GM18951 (cell line): ENCODE measurements around the gene PRMT5.
A peak's percentile ranks its signal among the peaks of the same experiment; 100 is the strongest.

Experiments used
- POLR2A ChIP-seq: IDR thresholded peaks from 4 replicates; pipeline ENCODE4 v1.6.1; 2011; ENCODE audit warnings: mild to moderate bottlenecking; ENCODE audit not compliant: insufficient read length, insufficient read depth; ENCODE audit errors: extremely low read depth
- in situ Hi-C: fragments of 300-500 bp; cut with MboI; formaldehyde crosslinking; loops from one replicate; pipeline ENCODE4 v1.12.0; 2022; ENCODE audit warnings: low sequenced_read_pairs, mixed read lengths, inconsistent platforms; ENCODE audit not compliant: unreplicated experiment

The PRMT5 gene

GRCh38 chr14:22872033-22872832, 56.9 kb downstream of the PRMT5 start:
- in situ Hi-C loops = loop anchor here (25.0 kb wide), 1 partner anchor 485 kb away; no protein-coding TSS in a partner anchor
- TF ChIP-seq POLR2A = no peak

DNA sequence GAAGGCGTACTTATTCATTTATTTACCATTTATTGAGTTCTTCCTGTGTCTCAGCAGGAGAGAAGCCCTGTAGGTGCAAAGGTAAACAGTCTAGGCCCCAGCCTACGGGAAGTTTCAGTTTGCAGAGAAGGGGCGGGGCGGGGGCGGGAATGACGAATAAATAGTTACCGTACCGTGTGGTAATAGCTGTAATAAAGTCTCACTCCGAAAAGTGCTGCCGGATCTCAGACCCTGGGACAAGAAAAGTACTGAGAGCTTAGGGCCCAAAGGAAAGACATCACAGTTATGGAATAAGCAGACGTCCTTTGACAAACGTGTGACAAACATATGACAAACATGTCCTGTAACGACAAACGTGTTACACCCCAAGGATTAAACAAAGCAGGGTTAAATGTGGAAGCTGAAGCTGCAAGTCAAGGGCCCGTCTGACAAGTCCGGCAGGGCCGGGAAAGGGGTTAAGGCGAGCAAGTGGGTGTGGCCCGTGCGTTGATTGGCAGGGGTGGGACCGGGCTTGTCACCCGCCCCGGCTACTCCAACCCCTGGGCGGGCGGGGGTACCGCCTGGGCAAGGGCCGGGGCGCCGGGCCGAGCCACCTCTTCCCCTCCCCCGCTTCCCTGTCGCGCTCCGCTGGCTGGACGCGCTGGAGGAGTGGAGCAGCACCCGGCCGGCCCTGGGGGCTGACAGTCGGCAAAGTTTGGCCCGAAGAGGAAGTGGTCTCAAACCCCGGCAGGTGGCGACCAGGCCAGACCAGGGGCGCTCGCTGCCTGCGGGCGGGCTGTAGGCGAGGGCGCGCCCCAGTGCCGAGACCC, 57.7 kb downstream of the PRMT5 start, which contains the start of gene LRP10:
Gene LRP10, plus strand, starts transcription at position 517 of the 809 bp plus-strand sequence. CDS start 564 bp downstream, outside the sequence.
- in situ Hi-C loops = loop anchor here (25.0 kb wide), 1 partner anchor 484 kb away; no protein-coding TSS in a partner anchor
- TF ChIP-seq POLR2A = peak; percentile 83

DNA sequence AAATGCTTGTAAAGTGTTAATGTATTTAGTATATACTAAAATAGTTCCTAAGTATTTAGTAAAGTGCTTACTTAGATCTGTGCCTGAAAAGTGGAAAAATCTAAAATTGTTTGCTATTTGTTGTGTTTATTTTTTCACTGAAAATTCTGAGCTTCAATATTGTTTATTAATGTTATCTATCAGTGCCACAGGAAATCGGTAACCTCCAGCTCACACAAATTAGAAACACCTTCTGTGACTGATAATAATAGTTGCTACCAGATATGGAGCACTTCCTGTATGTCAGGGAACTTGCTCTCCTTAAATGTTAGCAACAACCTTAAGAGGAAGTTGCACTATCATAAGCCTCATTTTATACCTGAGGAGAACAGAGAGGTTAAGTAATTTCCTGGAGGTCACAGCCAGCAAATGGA, 58.4 kb downstream of the PRMT5 start:
- no peak for TF ChIP-seq POLR2A
- in situ Hi-C loops = loop anchor here (25.0 kb wide), 1 partner anchor 484 kb away; no protein-coding TSS in a partner anchor
